Renal cortex interstitium (tissue), 15 donors: ENCODE results near the gene FGD1. TPM values are rescaled to one million over a fixed set of nuclear protein-coding genes. Genes with fewer than 3 reads are reported as not detected.
"Not testable (repeated sequence)": the region's sequence is repeated elsewhere in the genome, so short reads cannot be mapped to it uniquely, and the experiment has no call there.

Experiments used
- DNase-seq, 11 donors: peaks; one replicate each; pipeline ENCODE4 v3.0.0-alpha.2; 2013; ENCODE audit warnings: low read depth in 9 of 11, low spot score in 4 of 11; ENCODE audit errors: extremely low read depth in 1 of 11
- long read RNA-seq, 16 experiments: transcript quantifications; one replicate each; lab custom pipeline, GENCODE V29; 2026
- polyA plus RNA-seq, 3 donors: library from polyadenylated mRNA; unstranded; fragments of 120-200 nt; gene quantifications; one replicate each; pipeline ENCODE4 v1.2.1, GENCODE V29; 2013; ENCODE audit not compliant: insufficient read length in 3 of 3

The FGD1 gene
- 10 to 100 TPM; 16.4 to 22.9 (median 19.8) TPM for polyA plus RNA-seq
- long read RNA-seq, donor 1: 0 reads
- long read RNA-seq, donor 2, full-length matches to known transcripts: 1 of 7 reads
- long read RNA-seq, donor 2, partial matches to known transcripts: 6 of 7 reads
- long read RNA-seq, donor 2, other reads (novel, unspliced or antisense): 0 of 7 reads
- long read RNA-seq, donor 3, full-length matches to known transcripts: 1 of 1 reads
- long read RNA-seq, donor 3, partial matches to known transcripts: 0 of 1 reads
- long read RNA-seq, donor 3, other reads (novel, unspliced or antisense): 0 of 1 reads
- long read RNA-seq, donor 4, full-length matches to known transcripts: 2 of 2 reads
- long read RNA-seq, donor 4, partial matches to known transcripts: 0 of 2 reads
- long read RNA-seq, donor 4, other reads (novel, unspliced or antisense): 0 of 2 reads
- long read RNA-seq, donor 5, full-length matches to known transcripts: 4 of 16 reads
- long read RNA-seq, donor 5, partial matches to known transcripts: 12 of 16 reads
- long read RNA-seq, donor 5, other reads (novel, unspliced or antisense): 0 of 16 reads
- long read RNA-seq, donor 6, full-length matches to known transcripts: 2 of 7 reads
- long read RNA-seq, donor 6, partial matches to known transcripts: 5 of 7 reads
- long read RNA-seq, donor 6, other reads (novel, unspliced or antisense): 0 of 7 reads
- long read RNA-seq, donor 7, full-length matches to known transcripts: 2 of 2 reads
- long read RNA-seq, donor 7, partial matches to known transcripts: 0 of 2 reads
- long read RNA-seq, donor 7, other reads (novel, unspliced or antisense): 0 of 2 reads
- long read RNA-seq, donor 8: 0 reads
- long read RNA-seq, donor 9, full-length matches to known transcripts: 2 of 2 reads
- long read RNA-seq, donor 9, partial matches to known transcripts: 0 of 2 reads
- long read RNA-seq, donor 9, other reads (novel, unspliced or antisense): 0 of 2 reads
- long read RNA-seq, donor 10, full-length matches to known transcripts: 1 of 8 reads
- long read RNA-seq, donor 10, partial matches to known transcripts: 7 of 8 reads
- long read RNA-seq, donor 10, other reads (novel, unspliced or antisense): 0 of 8 reads
- long read RNA-seq, donor 11, full-length matches to known transcripts: 1 of 1 reads
- long read RNA-seq, donor 11, partial matches to known transcripts: 0 of 1 reads
- long read RNA-seq, donor 11, other reads (novel, unspliced or antisense): 0 of 1 reads
- long read RNA-seq, donor 12: 0 reads
- long read RNA-seq, donor 13, full-length matches to known transcripts: 3 of 9 reads
- long read RNA-seq, donor 13, partial matches to known transcripts: 6 of 9 reads
- long read RNA-seq, donor 13, other reads (novel, unspliced or antisense): 0 of 9 reads
- long read RNA-seq, donor 14, full-length matches to known transcripts: 1 of 1 reads
- long read RNA-seq, donor 14, partial matches to known transcripts: 0 of 1 reads
- long read RNA-seq, donor 14, other reads (novel, unspliced or antisense): 0 of 1 reads
- long read RNA-seq, donor 15: 0 reads
- long read RNA-seq, donor 16, full-length matches to known transcripts: 1 of 11 reads
- long read RNA-seq, donor 16, partial matches to known transcripts: 10 of 11 reads
- long read RNA-seq, donor 16, other reads (novel, unspliced or antisense): 0 of 11 reads

- peak in 6 of 11 donors; percentile 43 to 55 (median 54) for DNase-seq
Observed at GRCh38 chrX:54495814-54496516, at the start of gene FGD1. Gene FGD1, minus strand, starts transcription at chrX:54496234. Its CDS starts 802 bp downstream, at chrX:54495432.

- DNase-seq: not testable (repeated sequence)
Observed at GRCh38 chrX:54542239-54542638, 46.2 kb upstream of the FGD1 start.

GRCh38 chrX:54540289-54540688, 44.3 kb upstream of the FGD1 start:
- DNase-seq: no peak

- DNase-seq: no peak
Observed at GRCh38 chrX:54534271-54534670, 38.2 kb upstream of the FGD1 start.

GRCh38 chrX:54530357-54530900, 34.4 kb upstream of the FGD1 start:
- DNase-seq: no peak

GRCh38 chrX:54529552-54530356, 33.7 kb upstream of the FGD1 start, which contains the start of gene GNL3L:
Gene GNL3L, plus strand, starts transcription at chrX:54530219. Its CDS starts 2,348 bp downstream, at chrX:54532567.
- peak; percentile 51 to 80 (median 73) for DNase-seq

GRCh38 chrX:54529151-54529550, 33.1 kb upstream of the FGD1 start:
- no peak for DNase-seq

GRCh38 chrX:54509400-54509799, 13.4 kb upstream of the FGD1 start:
- DNase-seq: peak in 7 of 11 donors; percentile 44 to 74 (median 55)

- no peak for DNase-seq
Observed at GRCh38 chrX:54496936-54497335, 902 bp upstream of the FGD1 start.

- DNase-seq: no peak
Observed at GRCh38 chrX:54496517-54496852, 451 bp upstream of the FGD1 start.

- DNase-seq: no peak
Observed at GRCh38 chrX:54494989-54495813, 833 bp downstream of the FGD1 start.

GRCh38 chrX:54494166-54494988, 1.7 kb downstream of the FGD1 start:
- no peak for DNase-seq

- DNase-seq: no peak
Observed at GRCh38 chrX:54492340-54492739, 3.7 kb downstream of the FGD1 start.

- DNase-seq: not testable (repeated sequence)
Observed at GRCh38 chrX:54489819-54490218, 6.2 kb downstream of the FGD1 start.

- no peak for DNase-seq
Observed at GRCh38 chrX:54484666-54485065, 11.4 kb downstream of the FGD1 start.
